Measurements from ENCODE around the gene CAMK1G. TPM values are rescaled to one million over a fixed set of nuclear protein-coding genes. Genes with fewer than 3 reads are reported as not detected.

CAMK1G gene
- total RNA-seq, 1 experiment from 2014 or later, result not detected

- Mint-ChIP-seq H3K4me3 (ENCODE audit: unreplicated experiment) (no peak overlapping the region), H3K9me3 (ENCODE audit: unreplicated experiment) (no peaks in the 10 kb centered on the region), H3K4me1 (ENCODE audit: insufficient read depth, unreplicated experiment) (peaks cover 46% of the 10 kb centered on the region), H3K36me3 (ENCODE audit: insufficient read depth, unreplicated experiment) (peaks cover 100% of the 10 kb centered on the region), H3K27ac (ENCODE audit: low read depth, unreplicated experiment) (peak overlapping the region; percentile 68), H3K27me3 (ENCODE audit: insufficient read depth, unreplicated experiment) (no peaks in the 10 kb centered on the region)
- ChIA-PET CTCF (interaction anchor here (0.7 to 10.9 kb wide), 10 partner anchors 11 to 1080 kb away, joined by 3 to 140 read pairs (median 6); no protein-coding TSS in a partner anchor), POLR2A (interaction anchor here (1.3 to 4.3 kb wide), 5 partner anchors 9 to 67 kb away, joined by 3 to 24 read pairs (median 8); no protein-coding TSS in a partner anchor)
- no peak for DNase-seq (ENCODE audit: unreplicated experiment)
- intact Hi-C loops (cut with micrococcal nuclease), result no loop called here
- no peak for TF ChIP-seq CTCF (IDR thresholded peaks at IDR 0.05; ENCODE audit: unreplicated experiment)
- BruUV-seq (replicated peaks), result no TSS peak
Observed at GRCh38 chr1:209621741-209622655, 38.5 kb downstream of the CAMK1G start.

- TSS peak; percentile 59 for BruUV-seq (replicated peaks)
- Mint-ChIP-seq H3K4me3 (ENCODE audit: unreplicated experiment) (no peak overlapping the region), H3K27ac (ENCODE audit: low read depth, unreplicated experiment) (peak overlapping the region; percentile 68), H3K4me1 (ENCODE audit: insufficient read depth, unreplicated experiment) (peaks cover 46% of the 10 kb centered on the region), H3K9me3 (ENCODE audit: unreplicated experiment) (no peaks in the 10 kb centered on the region), H3K27me3 (ENCODE audit: insufficient read depth, unreplicated experiment) (no peaks in the 10 kb centered on the region), H3K36me3 (ENCODE audit: insufficient read depth, unreplicated experiment) (peaks cover 100% of the 10 kb centered on the region)
- no peak for DNase-seq (ENCODE audit: unreplicated experiment)
- ChIA-PET POLR2A (interaction anchor here (0.9 to 4.3 kb wide), 9 partner anchors 10 to 66 kb away, joined by 3 to 24 read pairs (median 6); partner anchors contain the start of gene LAMB3), CTCF (interaction anchor here (0.5 to 10.9 kb wide), 20 partner anchors 8 to 196 kb away, joined by 3 to 140 read pairs (median 6); no protein-coding TSS in a partner anchor)
- intact Hi-C loops (cut with micrococcal nuclease), result no loop called here
- no peak for TF ChIP-seq CTCF (IDR thresholded peaks at IDR 0.05; ENCODE audit: unreplicated experiment)
Observed at GRCh38 chr1:209622841-209623829, 39.6 kb downstream of the CAMK1G start.

- H3K4me3 Mint-ChIP-seq (ENCODE audit: unreplicated experiment), result no peak overlapping the region
- no peak for DNase-seq (ENCODE audit: unreplicated experiment)
- H3K9me3 Mint-ChIP-seq (ENCODE audit: unreplicated experiment), result no peaks in the 10 kb centered on the region
- CTCF ChIA-PET, result interaction anchor here (0.6 to 10.9 kb wide), 26 partner anchors 10 to 1310 kb away, joined by 3 to 140 read pairs (median 5); partner anchors contain the start of gene CAMK1G
- H3K27ac Mint-ChIP-seq (ENCODE audit: low read depth, unreplicated experiment), result peak overlapping the region; percentile 69
- intact Hi-C loops (cut with micrococcal nuclease), result no loop called here
- H3K36me3 Mint-ChIP-seq (ENCODE audit: insufficient read depth, unreplicated experiment), result peaks cover 100% of the 10 kb centered on the region
- POLR2A ChIA-PET, result interaction anchor here (0.6 to 4.3 kb wide), 11 partner anchors 12 to 191 kb away, joined by 3 to 24 read pairs (median 4); partner anchors contain the start of gene LAMB3
- BruUV-seq (replicated peaks), result no TSS peak
- peaks cover 58% of the 10 kb centered on the region for H3K4me1 Mint-ChIP-seq (ENCODE audit: insufficient read depth, unreplicated experiment)
- TF ChIP-seq CTCF (IDR thresholded peaks at IDR 0.05; ENCODE audit: unreplicated experiment), result no peak
- H3K27me3 Mint-ChIP-seq (ENCODE audit: insufficient read depth, unreplicated experiment), result no peaks in the 10 kb centered on the region
Observed at GRCh38 chr1:209624558-209625549, 41.3 kb downstream of the CAMK1G start.
